H1 (cell line): ENCODE results near the gene STIM2. TPM values are rescaled to one million over a fixed set of nuclear protein-coding genes. Genes with fewer than 3 reads are reported as not detected.

ENCODE experiments used
- CTCF ChIA-PET: fragments of 300-600 bp; sonication (Branson Sonifier 250); formaldehyde crosslinking; loops from one replicate; lab custom pipeline; 2021; ENCODE audit not compliant: partially characterized antibody; lab: Charles Lee
- POLR2A ChIA-PET: fragments of 300-600 bp; sonication (Branson Sonifier 250); formaldehyde crosslinking; loops from one replicate; lab custom pipeline; 2021; ENCODE audit warnings: inconsistent platforms; ENCODE audit not compliant: partially characterized antibody; lab: Charles Lee
- DNase-seq, 2 experiments: peaks; one replicate each; pipeline versions ENCODE4 v3.0.0 to v3.0.0-alpha.2; 2010 to 2022; ENCODE audit warnings: low spot score in 2 of 2, low read depth in 1 of 2, mixed read lengths in 1 of 2
- FAIRE-seq: peaks from 2 replicates; lab custom pipeline; 2011; peaks lifted over from hg19 to GRCh38; lab: Jason Lieb, UNC
- H2AFZ ChIP-seq: 2 replicates; pipeline ENCODE4 v1.8.1; 2012; ENCODE audit warnings: low read length, inconsistent platforms
- H2AK5ac ChIP-seq: 2 replicates; pipeline ENCODE4 v1.6.1; 2013; ENCODE audit warnings: low read depth, low read length
- H2BK120ac ChIP-seq: replicated peaks from 2 replicates; pipeline ENCODE3; 2013; ENCODE audit warnings: low read depth, low read length, inconsistent platforms
- H2BK12ac ChIP-seq: 2 replicates; pipeline ENCODE4 v1.6.1; 2013; ENCODE audit warnings: low read depth, low read length
- H2BK15ac ChIP-seq: 2 replicates; pipeline ENCODE4 v1.6.1; 2013; ENCODE audit warnings: low read length
- H2BK20ac ChIP-seq: 2 replicates; pipeline ENCODE4 v1.6.1; 2013; ENCODE audit warnings: low read length
- H2BK5ac ChIP-seq: 2 replicates; pipeline ENCODE4 v1.6.1; 2013; ENCODE audit warnings: low read depth, low read length
- H3K14ac ChIP-seq: 2 replicates; pipeline ENCODE4 v1.6.1; 2013; ENCODE audit warnings: inconsistent platforms; ENCODE audit not compliant: insufficient read length
- H3K18ac ChIP-seq: 2 replicates; pipeline ENCODE4 v1.6.1; 2013; ENCODE audit warnings: low read length; ENCODE audit errors: extremely low read depth
- H3K23ac ChIP-seq: 2 replicates; pipeline ENCODE4 v1.6.1; 2013; ENCODE audit warnings: inconsistent platforms; ENCODE audit not compliant: insufficient read length
- H3K23me2 ChIP-seq: 2 replicates; pipeline ENCODE4 v1.6.1; 2013; ENCODE audit warnings: low read depth, low read length
- H3K27ac ChIP-seq: 2 replicates; pipeline ENCODE4 v1.6.1; 2011; ENCODE audit warnings: low read depth, low read length, inconsistent platforms
- H3K27me3 ChIP-seq, 4 experiments: replicated peaks in 1 of 4; 1 replicate in 1 of 4; 2 replicates in 3 of 4; pipeline versions ENCODE4 v1.6.1 to v1.8.1; 2011 to 2013; ENCODE audit warnings: low read length in 3 of 4, mild to moderate bottlenecking in 3 of 4, inconsistent platforms in 2 of 4, mixed read lengths in 2 of 4, moderate library complexity in 1 of 4; ENCODE audit not compliant: control insufficient read depth in 3 of 4, insufficient read depth in 3 of 4; ENCODE audit errors: extremely low read depth in 1 of 4
- H3K36me3 ChIP-seq, 4 experiments: 2 replicates each; pipeline versions ENCODE4 v1.6.1 to v1.8.1; 2011 to 2013; ENCODE audit warnings: mild to moderate bottlenecking in 4 of 4, low read length in 3 of 4, moderate library complexity in 2 of 4, control low read depth in 1 of 4, inconsistent platforms in 1 of 4; ENCODE audit not compliant: insufficient read depth in 4 of 4, control insufficient read depth in 2 of 4
- H3K4ac ChIP-seq: replicated peaks from 2 replicates; pipeline ENCODE3; 2013; ENCODE audit warnings: low read length, low read depth, mixed read lengths, inconsistent platforms; ENCODE audit not compliant: insufficient read length
- H3K4me1 ChIP-seq, 4 experiments: replicated peaks in 1 of 4; 1 replicate in 1 of 4; 2 replicates in 3 of 4; pipeline versions ENCODE4 v1.6.1 to v1.8.1; 2011 to 2013; ENCODE audit warnings: low read length in 3 of 4, inconsistent platforms in 2 of 4, mixed read lengths in 1 of 4; ENCODE audit not compliant: insufficient read depth in 4 of 4, control insufficient read depth in 3 of 4
- H3K4me2 ChIP-seq, 2 experiments: 2 replicates each; pipeline versions ENCODE4 v1.6.1 to v1.8.1; 2011 to 2013; ENCODE audit warnings: low read depth in 2 of 2, low read length in 2 of 2, control low read depth in 1 of 2, inconsistent platforms in 1 of 2, mild to moderate bottlenecking in 1 of 2; ENCODE audit not compliant: insufficient read depth in 1 of 2
- H3K4me3 ChIP-seq, 4 experiments: fragments of 200-600, 300-600 bp in 1 of 4; sonication (generic), shearing (Covaris generic), sonication (Bioruptor Twin) in 1 of 4; 2 replicates each; pipeline versions ENCODE4 v1.5.1 to v1.8.1; 2011 to 2016; ENCODE audit warnings: low read length in 4 of 4, low read depth in 3 of 4, control low read depth in 2 of 4, inconsistent platforms in 2 of 4, mild to moderate bottlenecking in 2 of 4, mixed read lengths in 1 of 4, moderate library complexity in 1 of 4; ENCODE audit not compliant: insufficient read depth in 2 of 4; ENCODE audit errors: extremely low read depth in 1 of 4
- H3K56ac ChIP-seq: replicated peaks from 2 replicates; pipeline ENCODE3; 2013; ENCODE audit warnings: low read depth, mild to moderate bottlenecking, mixed read lengths, low read length, inconsistent platforms; ENCODE audit not compliant: insufficient read length
- H3K79me1 ChIP-seq: 2 replicates; pipeline ENCODE4 v1.6.1; 2013; ENCODE audit warnings: low read depth, low read length, control low read depth
- H3K79me2 ChIP-seq, 2 experiments: 2 replicates each; pipeline versions ENCODE4 v1.6.1 to v1.8.1; 2012 to 2013; ENCODE audit warnings: low read length in 2 of 2, mild to moderate bottlenecking in 2 of 2, inconsistent platforms in 1 of 2; ENCODE audit not compliant: insufficient read depth in 2 of 2, control insufficient read depth in 1 of 2
- H3K9ac ChIP-seq, 4 experiments: replicated peaks in 1 of 4; 1 replicate in 1 of 4; 2 replicates in 3 of 4; pipeline versions ENCODE4 v1.6.1 to v1.8.1; 2011 to 2013; ENCODE audit warnings: low read depth in 3 of 4, low read length in 3 of 4, control low read depth in 2 of 4, mild to moderate bottlenecking in 2 of 4, moderate library complexity in 2 of 4, inconsistent platforms in 1 of 4; ENCODE audit errors: extremely low read depth in 1 of 4
- H3K9me3 ChIP-seq, 2 experiments: 2 replicates each; pipeline versions ENCODE4 v1.6.1 to v1.8.1; 2012 to 2013; ENCODE audit warnings: mild to moderate bottlenecking in 2 of 2, moderate library complexity in 2 of 2, control low read depth in 1 of 2, inconsistent platforms in 1 of 2, low read depth in 1 of 2, low read length in 1 of 2, mixed read lengths in 1 of 2; ENCODE audit not compliant: insufficient read depth in 2 of 2
- H4K20me1 ChIP-seq, 2 experiments: replicated peaks in 1 of 2; 2 replicates each; pipeline versions ENCODE3 to v1.8.1; 2011 to 2013; ENCODE audit warnings: inconsistent platforms in 2 of 2, low read length in 2 of 2, mild to moderate bottlenecking in 1 of 2; ENCODE audit not compliant: insufficient read depth in 2 of 2, control insufficient read depth in 1 of 2
- H4K5ac ChIP-seq: 2 replicates; pipeline ENCODE4 v1.6.1; 2013; ENCODE audit warnings: low read length, low read depth, mixed read lengths, inconsistent platforms; ENCODE audit not compliant: insufficient read length
- H4K8ac ChIP-seq: 2 replicates; pipeline ENCODE4 v1.8.0; 2013; ENCODE audit warnings: mild to moderate bottlenecking, moderate library complexity, low read length, inconsistent platforms; ENCODE audit not compliant: insufficient read depth; ENCODE audit errors: extremely low read depth
- H4K91ac ChIP-seq: replicated peaks from 2 replicates; pipeline ENCODE3; 2013; ENCODE audit warnings: low read length, mixed read lengths, inconsistent platforms; ENCODE audit not compliant: insufficient read length
- NANOG ChIP-seq: IDR thresholded peaks from 2 replicates; pipeline ENCODE4 v1.6.1; 2011; ENCODE audit warnings: low read length, low read depth, mild to moderate bottlenecking, inconsistent platforms; ENCODE audit not compliant: insufficient read depth, poor library complexity, severe bottlenecking
- SP1 ChIP-seq: IDR thresholded peaks from 2 replicates; pipeline ENCODE4 v1.6.1; 2011; ENCODE audit warnings: low read depth, low read length
- TCF12 ChIP-seq: IDR thresholded peaks from 2 replicates; pipeline ENCODE4 v1.6.1; 2011; ENCODE audit warnings: low read depth, mild to moderate bottlenecking, low read length
- polyA plus RNA-seq, 7 experiments: library from polyadenylated mRNA; depleted of rRNA in 3 of 7; stranded (reverse) in 5 of 7; unstranded in 2 of 7; fragments of >200 nt in 5 of 7; fragments of 200-250 nt in 2 of 7; gene quantifications; 1 replicate in 5 of 7; 2 replicates in 1 of 7; 4 replicates in 1 of 7; pipeline versions ENCODE4 v1.2.1 to v1.2.3, GENCODE V29; 2011 to 2013; ENCODE audit warnings: missing spikeins in 2 of 7, mixed read lengths in 2 of 7
- total RNA-seq: library from RNA; stranded (reverse); fragmentation: NEBNext Ultra II Directional; extraction: Animal tissue kit (Norgen Biotek cat#: 25700); gene quantifications from 2 replicates; pipeline ENCODE4 v1.2.1, GENCODE V29; 2021

Gene STIM2
- total and polyA plus RNA-seq, 2 of the 8 experiments (the other 6 are each of a cell fraction or from before 2014, with no cell fraction given): 22.9 to 23.0 TPM

DNA sequence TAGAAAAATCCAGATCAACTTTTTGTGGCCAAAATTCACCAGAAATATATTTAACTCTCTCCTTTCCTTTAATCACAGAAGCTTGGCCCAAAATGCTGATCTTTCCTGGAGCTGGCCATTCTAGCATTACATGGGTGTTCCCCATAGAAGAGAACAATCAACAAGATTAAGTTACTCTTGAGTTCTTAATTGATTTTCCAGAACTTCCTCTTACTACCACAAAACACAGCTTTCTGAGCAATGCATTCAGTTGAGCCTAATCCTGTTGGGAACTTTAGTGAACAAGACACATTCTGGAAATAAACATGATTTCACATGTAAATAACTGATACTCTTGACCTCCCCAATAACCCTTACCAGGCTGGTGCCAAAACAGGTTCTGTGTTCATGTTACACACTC lies 45.4 kb upstream of the STIM2 start:
- Histone ChIP-seq H3K27me3 (no peaks in the 10 kb centered on the region), H2AK5ac (no peak overlapping the region), H3K79me1 (no peaks in the 10 kb centered on the region), H4K8ac (no peak overlapping the region), H3K36me3 (no peaks in the 10 kb centered on the region; a peak in 1 of 8 replicates), H3K18ac (no peak overlapping the region), H3K4me2 (no peak overlapping the region), H2AFZ (no peak overlapping the region), H2BK5ac (no peak overlapping the region), H3K9ac (no peak overlapping the region), H3K23ac (no peak overlapping the region), H2BK12ac (no peak overlapping the region), H4K20me1 (no peaks in the 10 kb centered on the region), H3K4me3 (no peak overlapping the region), H2BK120ac (no peak overlapping the region), H3K79me2 (no peaks in the 10 kb centered on the region), H3K56ac (no peak overlapping the region), H4K5ac (no peak overlapping the region), H3K4ac (no peak overlapping the region), H2BK15ac (no peak overlapping the region), H3K9me3 (no peaks in the 10 kb centered on the region), H2BK20ac (no peak overlapping the region), H3K14ac (no peak overlapping the region), H3K4me1 (peaks cover 1 to 7% (median 6%) of the 10 kb centered on the region in 4 experiments; a peak in 6 of 7 replicates), H3K27ac (no peak overlapping the region), H4K91ac (no peak overlapping the region), H3K23me2 (no peaks in the 10 kb centered on the region)
- CTCF ChIA-PET: interaction anchor here (1.4 kb wide), 1 partner anchor 745 kb away, joined by 3 read pairs; no protein-coding TSS in a partner anchor
- TF ChIP-seq TCF12 (no peak), NANOG (no peak), SP1 (no peak)
- DNase-seq (no peak), FAIRE-seq (no peak)
- POLR2A ChIA-PET: no interaction called here
